ENCODE results near the gene INSL3.

Gene INSL3

DNA sequence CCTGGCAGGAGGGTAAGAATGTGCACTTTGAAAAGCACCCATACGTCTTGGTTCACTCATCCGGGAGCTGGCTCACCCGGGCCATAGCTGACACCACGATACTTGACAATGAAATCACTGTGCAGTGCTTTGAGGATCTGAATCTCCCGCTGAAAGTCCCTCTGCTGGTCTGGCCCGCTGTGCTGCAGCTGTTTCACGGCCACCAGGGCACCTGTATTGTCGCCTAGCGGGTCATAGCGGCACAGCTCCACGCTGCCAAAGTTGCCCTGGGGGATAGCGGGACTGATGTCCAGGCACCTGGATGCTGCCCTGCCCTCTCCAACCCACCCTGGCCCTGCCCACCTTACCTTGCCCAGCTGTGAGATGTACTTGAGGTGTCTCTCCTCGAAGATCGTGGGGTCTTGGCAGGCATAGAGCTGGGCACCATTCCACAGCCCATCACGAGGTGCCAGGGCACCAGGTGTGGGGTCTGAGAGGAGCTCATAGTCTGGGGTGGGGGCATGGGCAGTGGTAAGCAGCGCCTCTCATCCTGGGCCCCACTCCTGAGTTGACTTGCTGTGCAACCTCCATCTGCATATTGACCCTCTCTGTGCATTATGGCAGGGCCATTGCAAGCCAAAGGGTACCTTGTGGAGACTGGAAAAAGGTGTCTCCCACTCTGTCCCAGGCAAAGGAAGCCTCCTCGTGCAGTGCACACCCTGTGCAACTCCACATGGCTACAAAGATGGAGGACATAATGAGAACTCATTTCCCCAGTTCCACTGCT is 11.3 kb upstream of the INSL3 start:
- Histone ChIP-seq H3K4me1 (ENCODE audit: control insufficient read depth, insufficient read depth, low read length) (0 out of 2 replicates have a peak, but pooled peaks cover 1% of the 10 kb centered on the region), H3K36me3 (ENCODE audit: control insufficient read depth, insufficient read depth, low read length) (no peaks in the 10 kb centered on the region), H3K9me3 (ENCODE audit: control insufficient read depth, insufficient read depth, low read length) (no peaks in the 10 kb centered on the region), H3K27me3 (ENCODE audit: control insufficient read depth, insufficient read depth, low read length) (no peaks in the 10 kb centered on the region), H3K27ac (ENCODE audit: low read length) (no peak overlapping the region), H3K4me3 (ENCODE audit: low read length) (no peak overlapping the region)
- WGBS (ENCODE audit: insufficient coverage, insufficient read length), result no CpG with 5 or more reads among the region's 17 CpGs
- no peak for DNase-seq (ENCODE audit: low read depth, low spot score)

- peak overlapping the region; percentile 52; the same call in 1 of the 2 replicates for H3K4me3 ChIP-seq (ENCODE audit: low read length)
- no peak overlapping the region for H3K27ac ChIP-seq (ENCODE audit: low read length)
- no peaks in the 10 kb centered on the region for H3K27me3 ChIP-seq (ENCODE audit: control insufficient read depth, insufficient read depth, low read length)
- no peaks in the 10 kb centered on the region for H3K36me3 ChIP-seq (ENCODE audit: control insufficient read depth, insufficient read depth, low read length)
- no peak for DNase-seq (ENCODE audit: low read depth, low spot score)
- no CpG with 5 or more reads among the region's 25 CpGs for WGBS (ENCODE audit: insufficient coverage, insufficient read length)
- 0 out of 2 replicates have a peak, but pooled peaks cover 1% of the 10 kb centered on the region for H3K4me1 ChIP-seq (ENCODE audit: control insufficient read depth, insufficient read depth, low read length)
- H3K9me3 ChIP-seq (ENCODE audit: control insufficient read depth, insufficient read depth, low read length), result no peaks in the 10 kb centered on the region
Measured at GRCh38 chr19:17831419-17831888, 10.1 kb upstream of the INSL3 start.

DNA sequence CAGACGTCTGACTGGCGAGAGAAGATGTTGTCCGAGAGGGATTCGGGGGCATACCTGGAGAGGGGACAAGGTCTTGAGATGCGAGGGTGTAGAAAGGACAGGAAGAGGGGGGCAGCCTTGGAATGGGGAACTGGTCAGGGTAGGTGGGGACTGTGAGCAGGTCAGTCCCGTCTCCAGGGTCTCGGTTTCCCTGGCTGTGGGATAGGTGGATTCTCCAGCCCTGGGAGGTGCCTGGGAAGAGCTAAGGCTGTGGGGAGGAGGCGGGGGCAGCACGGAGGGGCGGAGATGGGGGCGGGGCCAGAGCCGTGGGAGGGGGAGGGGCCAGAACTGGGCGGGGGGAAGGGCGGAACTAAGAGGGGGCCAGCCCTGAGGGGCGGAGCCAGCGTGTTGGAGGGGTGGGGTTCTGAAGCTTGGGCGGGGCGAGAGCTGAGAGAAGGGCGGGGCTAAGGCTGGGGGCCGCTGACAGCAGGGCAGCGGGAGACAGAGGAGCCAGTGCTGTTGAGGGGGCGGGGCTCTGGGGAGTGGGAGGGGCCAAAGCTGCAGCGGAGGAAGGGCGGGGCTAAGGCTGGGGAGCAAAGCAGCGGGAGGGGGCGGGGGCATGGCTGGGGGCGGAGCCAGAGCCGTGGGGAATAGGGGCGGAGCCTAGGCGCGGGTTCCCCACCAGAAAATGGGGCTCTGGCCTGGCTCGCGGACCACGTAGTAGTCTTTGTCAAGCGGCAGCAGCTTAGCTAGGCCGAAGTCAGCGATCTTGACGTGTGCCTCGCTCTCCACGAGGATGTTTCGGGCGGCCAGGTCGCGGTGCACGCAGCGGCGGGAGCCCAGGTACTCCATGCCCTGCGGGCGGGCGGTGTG is 9.5 kb upstream of the INSL3 start:
- WGBS (ENCODE audit: insufficient coverage, insufficient read length), result no CpG with 5 or more reads among the region's 50 CpGs
- Histone ChIP-seq H3K4me3 (ENCODE audit: low read length) (peak overlapping the region; percentile 52; the same call in 1 of the 2 replicates), H3K27me3 (ENCODE audit: control insufficient read depth, insufficient read depth, low read length) (no peaks in the 10 kb centered on the region), H3K36me3 (ENCODE audit: control insufficient read depth, insufficient read depth, low read length) (no peaks in the 10 kb centered on the region), H3K9me3 (ENCODE audit: control insufficient read depth, insufficient read depth, low read length) (no peaks in the 10 kb centered on the region), H3K4me1 (ENCODE audit: control insufficient read depth, insufficient read depth, low read length) (0 out of 2 replicates have a peak, but pooled peaks cover 1% of the 10 kb centered on the region), H3K27ac (ENCODE audit: low read length) (no peak overlapping the region)
- peak; percentile 68 for DNase-seq (ENCODE audit: low read depth, low spot score)

DNA sequence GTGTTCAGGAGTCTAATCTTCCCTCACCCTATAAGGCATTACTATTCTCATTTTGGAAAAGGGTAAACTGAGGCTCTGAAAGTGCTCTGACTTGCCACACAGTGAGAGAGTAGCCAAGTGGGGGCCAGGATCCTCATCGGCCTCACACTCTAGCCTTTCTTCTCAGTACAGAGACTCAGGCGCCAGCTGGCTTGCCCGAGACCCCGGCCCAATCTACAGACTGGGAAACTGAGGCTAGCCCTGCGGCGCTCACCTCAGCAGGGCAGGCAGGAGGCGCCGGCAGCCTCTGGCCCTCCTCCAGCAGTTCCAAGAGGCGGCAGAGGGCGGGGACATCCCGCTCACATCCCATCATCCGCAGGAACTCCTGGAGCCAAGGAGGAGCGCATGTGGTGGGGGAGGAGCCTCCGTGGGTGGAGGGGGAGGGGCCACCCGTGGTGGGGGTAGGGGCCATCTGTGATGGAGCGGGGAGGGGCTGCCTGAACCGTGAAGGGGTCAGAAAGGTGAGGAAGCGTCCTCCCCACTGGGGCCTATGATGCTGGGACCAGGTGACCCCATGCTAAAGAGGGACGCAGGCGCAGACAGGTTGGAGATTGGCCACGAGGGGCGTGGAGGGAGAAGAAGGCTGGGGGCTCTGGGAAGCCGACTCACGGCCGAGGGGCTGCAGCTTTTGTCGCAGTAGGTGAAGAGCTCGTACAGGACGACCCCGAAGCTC is 8.7 kb upstream of the INSL3 start:
- H3K36me3 ChIP-seq (ENCODE audit: control insufficient read depth, insufficient read depth, low read length), result no peaks in the 10 kb centered on the region
- DNase-seq (ENCODE audit: low read depth, low spot score), result peak; percentile 82
- H3K27me3 ChIP-seq (ENCODE audit: control insufficient read depth, insufficient read depth, low read length), result no peaks in the 10 kb centered on the region
- H3K9me3 ChIP-seq (ENCODE audit: control insufficient read depth, insufficient read depth, low read length), result no peaks in the 10 kb centered on the region
- H3K4me1 ChIP-seq (ENCODE audit: control insufficient read depth, insufficient read depth, low read length), result 0 out of 2 replicates have a peak, but pooled peaks cover 1% of the 10 kb centered on the region
- WGBS (ENCODE audit: insufficient coverage, insufficient read length), result no CpG with 5 or more reads among the region's 29 CpGs
- H3K27ac ChIP-seq (ENCODE audit: low read length), result no peak overlapping the region
- peak overlapping the region; percentile 31; the same call in 1 of the 2 replicates for H3K4me3 ChIP-seq (ENCODE audit: low read length)

DNA sequence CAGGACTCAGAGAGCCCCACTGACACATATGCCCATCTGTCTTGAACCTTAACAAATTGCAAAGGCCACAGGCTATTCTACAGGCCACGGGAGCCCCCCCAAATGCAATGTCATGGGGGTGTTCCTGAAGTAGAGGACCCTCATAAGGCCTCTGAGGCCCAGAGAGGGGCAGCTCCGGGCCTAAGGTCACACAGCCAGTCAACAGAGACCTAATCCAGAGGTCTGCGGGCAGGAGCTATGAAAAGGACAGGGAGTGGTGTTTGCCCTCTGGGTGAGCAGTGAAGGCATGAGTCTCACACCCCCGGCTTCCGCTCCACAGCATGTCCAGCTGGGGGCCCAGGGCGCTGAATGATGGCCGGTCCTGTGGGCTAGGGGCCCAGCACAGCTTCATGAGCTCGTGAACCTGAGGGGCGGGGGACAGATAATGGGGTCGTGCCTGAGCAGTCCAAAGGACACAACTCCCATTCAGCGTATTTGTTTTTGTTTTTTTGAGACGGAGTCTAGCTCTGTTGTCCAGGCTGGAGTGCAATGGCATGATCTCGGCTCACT is 5.3 kb upstream of the INSL3 start:
- no peaks in the 10 kb centered on the region for H3K27me3 ChIP-seq (ENCODE audit: control insufficient read depth, insufficient read depth, low read length)
- H3K36me3 ChIP-seq (ENCODE audit: control insufficient read depth, insufficient read depth, low read length), result no peaks in the 10 kb centered on the region
- no peak for DNase-seq (ENCODE audit: low read depth, low spot score)
- 0 out of 2 replicates have a peak, but pooled peaks cover 1% of the 10 kb centered on the region for H3K4me1 ChIP-seq (ENCODE audit: control insufficient read depth, insufficient read depth, low read length)
- H3K4me3 ChIP-seq (ENCODE audit: low read length), result no peak overlapping the region
- WGBS (ENCODE audit: insufficient coverage, insufficient read length), result no CpG with 5 or more reads among the region's 13 CpGs
- H3K27ac ChIP-seq (ENCODE audit: low read length), result no peak overlapping the region
- H3K9me3 ChIP-seq (ENCODE audit: control insufficient read depth, insufficient read depth, low read length), result no peaks in the 10 kb centered on the region

DNA sequence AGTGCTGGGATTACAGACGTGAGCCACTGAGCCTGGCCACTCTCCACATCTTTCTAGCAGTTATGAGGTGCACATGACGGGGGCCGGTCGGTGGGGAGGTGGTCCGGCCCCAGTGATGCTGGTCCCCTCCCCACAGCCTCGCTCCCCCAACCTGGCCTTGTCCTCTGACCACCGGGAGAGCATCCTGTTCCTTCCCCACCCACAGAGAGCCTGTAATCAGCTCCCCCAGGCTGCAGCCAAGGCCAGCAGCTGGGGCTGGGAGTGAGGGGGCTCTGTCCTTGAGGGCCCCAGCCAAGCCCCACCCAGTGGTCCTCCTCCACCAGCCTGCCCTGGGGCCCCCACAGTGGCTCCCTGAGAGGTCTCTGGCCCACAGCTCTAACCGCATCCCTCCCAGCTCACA is 3.0 kb upstream of the INSL3 start:
- no CpG with 5 or more reads among the region's 8 CpGs for WGBS (ENCODE audit: insufficient coverage, insufficient read length)
- H3K36me3 ChIP-seq (ENCODE audit: control insufficient read depth, insufficient read depth, low read length), result no peaks in the 10 kb centered on the region
- DNase-seq (ENCODE audit: low read depth, low spot score), result no peak
- H3K4me3 ChIP-seq (ENCODE audit: low read length), result no peak overlapping the region
- H3K27me3 ChIP-seq (ENCODE audit: control insufficient read depth, insufficient read depth, low read length), result no peaks in the 10 kb centered on the region
- H3K9me3 ChIP-seq (ENCODE audit: control insufficient read depth, insufficient read depth, low read length), result no peaks in the 10 kb centered on the region
- H3K4me1 ChIP-seq (ENCODE audit: control insufficient read depth, insufficient read depth, low read length), result no peaks in the 10 kb centered on the region
- H3K27ac ChIP-seq (ENCODE audit: low read length), result no peak overlapping the region

- H3K9me3 ChIP-seq (ENCODE audit: control insufficient read depth, insufficient read depth, low read length), result no peaks in the 10 kb centered on the region
- no peaks in the 10 kb centered on the region for H3K27me3 ChIP-seq (ENCODE audit: control insufficient read depth, insufficient read depth, low read length)
- H3K36me3 ChIP-seq (ENCODE audit: control insufficient read depth, insufficient read depth, low read length), result no peaks in the 10 kb centered on the region
- H3K4me1 ChIP-seq (ENCODE audit: control insufficient read depth, insufficient read depth, low read length), result no peaks in the 10 kb centered on the region
- no CpG with 5 or more reads among the region's 13 CpGs for WGBS (ENCODE audit: insufficient coverage, insufficient read length)
- H3K27ac ChIP-seq (ENCODE audit: low read length), result no peak overlapping the region
- H3K4me3 ChIP-seq (ENCODE audit: low read length), result no peak overlapping the region
- DNase-seq (ENCODE audit: low read depth, low spot score), result no peak
Measured at GRCh38 chr19:17817668-17818363, 3.5 kb downstream of the INSL3 start.

DNA sequence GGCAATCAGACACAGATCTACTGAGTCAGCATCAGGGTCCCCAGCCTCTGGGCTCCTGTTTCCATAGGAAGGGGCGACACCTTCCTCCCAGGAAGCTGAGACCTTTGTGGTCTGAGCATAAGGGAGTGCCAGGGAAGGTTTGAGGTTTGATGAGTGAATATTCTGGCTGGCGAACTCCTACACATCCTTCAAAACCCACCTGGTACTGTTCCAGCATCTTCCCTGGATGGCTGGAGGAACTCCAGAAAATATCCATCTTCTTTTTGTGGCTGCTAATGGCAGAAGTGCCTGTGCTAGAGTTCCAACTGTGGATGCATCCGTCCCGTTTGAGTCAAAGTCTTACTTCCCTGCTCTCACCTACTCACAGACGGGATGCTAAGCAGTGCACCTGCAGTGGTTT is 9.2 kb downstream of the INSL3 start:
- no peaks in the 10 kb centered on the region for H3K9me3 ChIP-seq (ENCODE audit: control insufficient read depth, insufficient read depth, low read length)
- WGBS (ENCODE audit: insufficient coverage, insufficient read length), result no CpG with 5 or more reads among the region's 5 CpGs
- no peak overlapping the region for H3K4me3 ChIP-seq (ENCODE audit: low read length)
- no peaks in the 10 kb centered on the region for H3K36me3 ChIP-seq (ENCODE audit: control insufficient read depth, insufficient read depth, low read length)
- no peak for DNase-seq (ENCODE audit: low read depth, low spot score)
- no peak overlapping the region for H3K27ac ChIP-seq (ENCODE audit: low read length)
- H3K4me1 ChIP-seq (ENCODE audit: control insufficient read depth, insufficient read depth, low read length), result no peaks in the 10 kb centered on the region
- no peaks in the 10 kb centered on the region for H3K27me3 ChIP-seq (ENCODE audit: control insufficient read depth, insufficient read depth, low read length)

DNA sequence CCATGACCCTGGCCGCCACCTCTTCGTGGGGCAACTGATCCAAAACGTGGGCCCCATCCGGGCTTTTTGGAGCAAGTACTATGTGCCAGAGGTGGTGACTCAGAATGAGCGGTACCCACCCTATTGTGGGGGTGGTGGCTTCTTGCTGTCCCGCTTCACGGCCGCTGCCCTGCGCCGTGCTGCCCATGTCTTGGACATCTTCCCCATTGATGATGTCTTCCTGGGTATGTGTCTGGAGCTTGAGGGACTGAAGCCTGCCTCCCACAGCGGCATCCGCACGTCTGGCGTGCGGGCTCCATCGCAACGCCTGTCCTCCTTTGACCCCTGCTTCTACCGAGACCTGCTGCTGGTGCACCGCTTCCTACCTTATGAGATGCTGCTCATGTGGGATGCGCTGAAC is 9.6 kb downstream of the INSL3 start:
- Histone ChIP-seq H3K27me3 (ENCODE audit: control insufficient read depth, insufficient read depth, low read length) (no peaks in the 10 kb centered on the region), H3K36me3 (ENCODE audit: control insufficient read depth, insufficient read depth, low read length) (no peaks in the 10 kb centered on the region), H3K4me1 (ENCODE audit: control insufficient read depth, insufficient read depth, low read length) (no peaks in the 10 kb centered on the region), H3K27ac (ENCODE audit: low read length) (no peak overlapping the region), H3K4me3 (ENCODE audit: low read length) (no peak overlapping the region), H3K9me3 (ENCODE audit: control insufficient read depth, insufficient read depth, low read length) (no peaks in the 10 kb centered on the region)
- no peak for DNase-seq (ENCODE audit: low read depth, low spot score)
- WGBS (ENCODE audit: insufficient coverage, insufficient read length), result no CpG with 5 or more reads among the region's 20 CpGs

All from iPS DF 6.9 (cell line).